SK-N-MC (cell line): ENCODE results near the gene RTRAF.

ENCODE experiments used
- DNase-seq: peaks from one replicate; pipeline ENCODE4 v3.0.0-alpha.2; 2011; ENCODE audit warnings: low read depth, low spot score
- H3K27ac ChIP-seq: fragments of 200-600 bp; sonication (generic); 2 replicates; pipeline ENCODE4 v1.5.1; 2016; ENCODE audit warnings: mixed run types
- H3K36me3 ChIP-seq: fragments of 200-600 bp; sonication (generic); 2 replicates; pipeline ENCODE4 v1.6.1; 2017; ENCODE audit warnings: antibody characterized with exemption, low read length, mixed read lengths; ENCODE audit not compliant: insufficient read depth
- H3K4me3 ChIP-seq: fragments of 200-600 bp; sonication (generic); 2 replicates; pipeline ENCODE4 v1.5.1; 2016
- H3K9ac ChIP-seq: fragments of 200-600 bp; sonication (generic); 2 replicates; pipeline ENCODE4 v1.8.0; 2017; ENCODE audit warnings: mixed run types, mixed read lengths; ENCODE audit not compliant: insufficient read length
- H3K9me3 ChIP-seq: fragments of 200-600 bp; sonication (generic); 2 replicates; pipeline ENCODE4 v1.6.1; 2017; ENCODE audit warnings: low read depth, mild to moderate bottlenecking, antibody characterized with exemption, low read length, moderate library complexity, mixed read lengths
- EZH2 ChIP-seq: fragments of 200-600 bp; sonication (generic); IDR thresholded peaks from one replicate; pipeline ENCODE4 v1.6.1; 2017; ENCODE audit warnings: antibody characterized with exemption
- FOXP2 ChIP-seq: optimal IDR thresholded peaks from 2 replicates; pipeline ENCODE3; 2011; ENCODE audit warnings: mild to moderate bottlenecking, moderate library complexity; ENCODE audit not compliant: insufficient read depth; ENCODE audit errors: extremely low read length, control extremely low read depth
- POLR2AphosphoS5 ChIP-seq: IDR thresholded peaks from 2 replicates; pipeline ENCODE4 v1.6.1; 2012; ENCODE audit warnings: mild to moderate bottlenecking, low read depth, low read length, borderline replicate concordance

Gene RTRAF

GRCh38 chr14:52032204-52032801 is 43.0 kb downstream of the RTRAF start:
- TF ChIP-seq FOXP2: no peak
- no peak for TF ChIP-seq POLR2AphosphoS5
- no peak for TF ChIP-seq EZH2
- H3K36me3 ChIP-seq: peaks cover 22% of the 10 kb centered on the region
- H3K27ac ChIP-seq: peak overlapping the region; percentile 99
- H3K9me3 ChIP-seq: no peaks in the 10 kb centered on the region; the same call in 1 of the 2 replicates
- peak overlapping the region; percentile 56 for H3K9ac ChIP-seq
- H3K4me3 ChIP-seq: peak overlapping the region; percentile 69
- no peak for DNase-seq

GRCh38 chr14:52033101-52033642 is 43.8 kb downstream of the RTRAF start:
- H3K36me3 ChIP-seq: peaks cover 22% of the 10 kb centered on the region
- H3K9ac ChIP-seq: peak overlapping the region; percentile 56
- H3K4me3 ChIP-seq: peak overlapping the region; percentile 69
- H3K27ac ChIP-seq: peak overlapping the region; percentile 99
- DNase-seq: no peak
- TF ChIP-seq POLR2AphosphoS5 (no peak; the same call in 1 of the 2 replicates), EZH2 (no peak), FOXP2 (no peak)
- no peaks in the 10 kb centered on the region; the same call in 1 of the 2 replicates for H3K9me3 ChIP-seq

- H3K27ac ChIP-seq: no peak overlapping the region
- no peak for DNase-seq
- H3K4me3 ChIP-seq: no peak overlapping the region
- TF ChIP-seq EZH2: no peak
- no peak for TF ChIP-seq FOXP2
- no peak for TF ChIP-seq POLR2AphosphoS5
- H3K36me3 ChIP-seq: peaks cover 29% of the 10 kb centered on the region
- no peaks in the 10 kb centered on the region; the same call in 1 of the 2 replicates for H3K9me3 ChIP-seq
- no peak overlapping the region for H3K9ac ChIP-seq
These were observed 49.9 kb downstream of the RTRAF start for GRCh38 chr14:52039124-52039815.

GRCh38 chr14:52040598-52040997 is 51.3 kb downstream of the RTRAF start:
- no peak for TF ChIP-seq FOXP2
- TF ChIP-seq POLR2AphosphoS5: no peak
- TF ChIP-seq EZH2: no peak
- H3K9me3 ChIP-seq: no peaks in the 10 kb centered on the region

GRCh38 chr14:52042371-52043289 is 53.3 kb downstream of the RTRAF start:
- no peak overlapping the region for H3K27ac ChIP-seq
- TF ChIP-seq POLR2AphosphoS5 (no peak), FOXP2 (no peak), EZH2 (no peak)
- H3K4me3 ChIP-seq: no peak overlapping the region
- no peak for DNase-seq
- peaks cover 8% of the 10 kb centered on the region; the same call in 1 of the 2 replicates for H3K36me3 ChIP-seq
- H3K9me3 ChIP-seq: no peaks in the 10 kb centered on the region
- H3K9ac ChIP-seq: no peak overlapping the region

More at GRCh38 chr14:52040598-52040997, 51.3 kb downstream of the RTRAF start:
- Histone ChIP-seq H3K4me3 (no peak overlapping the region), H3K9ac (no peak overlapping the region), H3K27ac (no peak overlapping the region), H3K36me3 (peaks cover 21% of the 10 kb centered on the region)
- DNase-seq: no peak

- H3K9ac ChIP-seq: no peak overlapping the region
- DNase-seq: no peak
- TF ChIP-seq EZH2: no peak
- TF ChIP-seq POLR2AphosphoS5: no peak
- no peak for TF ChIP-seq FOXP2
These were observed 54.3 kb downstream of the RTRAF start for GRCh38 chr14:52043690-52044089.

GRCh38 chr14:52044791-52045522 is 55.6 kb downstream of the RTRAF start:
- Histone ChIP-seq H3K4me3 (no peak overlapping the region), H3K9me3 (no peaks in the 10 kb centered on the region), H3K36me3 (peaks cover 8% of the 10 kb centered on the region; the same call in 1 of the 2 replicates), H3K27ac (no peak overlapping the region), H3K9ac (no peak overlapping the region)
- no peak for TF ChIP-seq FOXP2
- no peak for TF ChIP-seq POLR2AphosphoS5
- TF ChIP-seq EZH2: no peak
- no peak for DNase-seq

More at GRCh38 chr14:52043690-52044089, 54.3 kb downstream of the RTRAF start:
- Histone ChIP-seq H3K9me3 (no peaks in the 10 kb centered on the region), H3K36me3 (peaks cover 8% of the 10 kb centered on the region; the same call in 1 of the 2 replicates), H3K4me3 (no peak overlapping the region), H3K27ac (no peak overlapping the region)
